Stimulated activated CD4-positive, alpha-beta T cell treated with anti-CD3 and anti-CD28 coated beads, Interleukin-12 subunit alpha, Interleukin-12 subunit beta, amount 100 ng/mL, for 4 hours (primary cell): ENCODE data around the gene FCHSD2.
"Not testable (repeated sequence)": the region's sequence is repeated elsewhere in the genome, so short reads cannot be mapped to it uniquely, and the experiment has no call there.

ENCODE experiments used
- DNase-seq: peaks from one replicate; pipeline ENCODE4 v3.0.0-alpha.2; 2020

Gene FCHSD2

GRCh38 chr11:72813740-72814285, 328.3 kb downstream of the FCHSD2 start:
- DNase-seq: peak; percentile 83

GRCh38 chr11:72812967-72813739, 329.0 kb downstream of the FCHSD2 start:
- DNase-seq: peak; percentile 57

GRCh38 chr11:72812604-72812966, 329.5 kb downstream of the FCHSD2 start:
- DNase-seq: no peak

- DNase-seq: not testable (repeated sequence)
Observed at GRCh38 chr11:72811686-72812085, 330.4 kb downstream of the FCHSD2 start.

- no peak for DNase-seq
Observed at GRCh38 chr11:72808331-72808798, 333.8 kb downstream of the FCHSD2 start.

GRCh38 chr11:72807792-72808191, 334.3 kb downstream of the FCHSD2 start:
- DNase-seq: no peak

GRCh38 chr11:72807021-72807693, 335.0 kb downstream of the FCHSD2 start:
- no peak for DNase-seq

GRCh38 chr11:72806378-72806777, 335.7 kb downstream of the FCHSD2 start:
- DNase-seq: not testable (repeated sequence)

GRCh38 chr11:72805216-72805615, 336.9 kb downstream of the FCHSD2 start:
- no peak for DNase-seq

- no peak for DNase-seq
Observed at GRCh38 chr11:72802822-72803221, 339.3 kb downstream of the FCHSD2 start.

- DNase-seq: no peak
Observed at GRCh38 chr11:72799441-72799840, 342.7 kb downstream of the FCHSD2 start.

GRCh38 chr11:72798361-72798760, 343.8 kb downstream of the FCHSD2 start:
- no peak for DNase-seq

GRCh38 chr11:72793425-72794367, 348.4 kb downstream of the FCHSD2 start, which contains the start of gene STARD10:
Gene STARD10 (minus strand): TSS chr11:72794047. CDS start chr11:72781181, 12,866 bp downstream.
- DNase-seq: peak; percentile 94

GRCh38 chr11:72793076-72793424, 349.1 kb downstream of the FCHSD2 start:
- DNase-seq: no peak

GRCh38 chr11:72792437-72793021, 349.6 kb downstream of the FCHSD2 start:
- no peak for DNase-seq

- DNase-seq: not testable (repeated sequence)
Observed at GRCh38 chr11:72791228-72791627, 350.9 kb downstream of the FCHSD2 start.

- DNase-seq: no peak
Observed at GRCh38 chr11:72789493-72790131, 352.5 kb downstream of the FCHSD2 start.

GRCh38 chr11:72788241-72788640, 353.9 kb downstream of the FCHSD2 start:
- DNase-seq: no peak

- no peak for DNase-seq
Observed at GRCh38 chr11:72787216-72788104, 354.7 kb downstream of the FCHSD2 start.
